Measurements from ENCODE around the gene LYST.
"Not testable (repeated sequence)": the region's sequence is repeated elsewhere in the genome, so short reads cannot be mapped to it uniquely, and the experiment has no call there.

Gene LYST

GRCh38 chr1:235866205-235866912 is at the start of gene LYST:
TSS of gene LYST (minus strand) at chr1:235866906. CDS start at chr1:235830417, 36,489 bp downstream.
- Histone ChIP-seq H3K27me3 (ENCODE audit: control insufficient read depth, low read length) (peaks cover 2% of the 10 kb centered on the region; the same call in 1 of the 2 replicates), H3K4me2 (ENCODE audit: low read length) (peak within 1 kb of the TSS; percentile 100), H3K36me3 (ENCODE audit: control insufficient read depth, low read length) (no peaks in the 10 kb centered on the region), H3K4me3 (ENCODE audit: low read length) (peak within 1 kb of the TSS; percentile 86), H3K79me2 (ENCODE audit: control insufficient read depth, low read length) (peaks cover 7% of the 10 kb centered on the region), H3K4me1 (ENCODE audit: control insufficient read depth, low read length) (peaks cover 27% of the 10 kb centered on the region), H3K9me3 (ENCODE audit: control insufficient read depth, insufficient read depth, low read length) (no peaks in the 10 kb centered on the region), H3F3A (ENCODE audit: control insufficient read depth, insufficient read depth) (peaks cover 16% of the 10 kb centered on the region), H4K20me1 (ENCODE audit: control insufficient read depth, insufficient read depth, low read depth, low read length) (no peaks in the 10 kb centered on the region), H3K27ac (ENCODE audit: low read depth, low read length) (peak within 1 kb of the TSS; percentile 78), H3K9me2 (replicated peaks; ENCODE audit: control insufficient read depth, low read length) (no peaks in the 10 kb centered on the region)
- TF ChIP-seq EZH2phosphoT487 (IDR thresholded peaks at IDR 0.05; ENCODE audit: borderline replicate concordance, low read length) = no peak
- TF ChIP-seq CTCF (IDR thresholded peaks at IDR 0.05; ENCODE audit: low read depth, low read length, poor library complexity, severe bottlenecking) = peak; percentile 29

- not testable (repeated sequence) for H3K4me1 ChIP-seq (ENCODE audit: control insufficient read depth, low read length); H3K27ac ChIP-seq (ENCODE audit: low read depth, low read length); H3K4me2 ChIP-seq (ENCODE audit: low read length)
Observed at GRCh38 chr1:235915489-235915888, 48.8 kb upstream of the LYST start.

GRCh38 chr1:235913311-235913710 is 46.6 kb upstream of the LYST start:
- Histone ChIP-seq H3K4me3 (ENCODE audit: low read length) (no peak overlapping the region), H3K27ac (ENCODE audit: low read depth, low read length) (no peak overlapping the region)

More at GRCh38 chr1:235915489-235915888, 48.8 kb upstream of the LYST start:
- H3K79me2 ChIP-seq (ENCODE audit: control insufficient read depth, low read length); H3K27me3 ChIP-seq (ENCODE audit: control insufficient read depth, low read length); H4K20me1 ChIP-seq (ENCODE audit: control insufficient read depth, insufficient read depth, low read depth, low read length); H3F3A ChIP-seq (ENCODE audit: control insufficient read depth, insufficient read depth); H3K9me3 ChIP-seq (ENCODE audit: control insufficient read depth, insufficient read depth, low read length); H3K4me3 ChIP-seq (ENCODE audit: low read length); H3K9me2 ChIP-seq (replicated peaks; ENCODE audit: control insufficient read depth, low read length); H3K36me3 ChIP-seq (ENCODE audit: control insufficient read depth, low read length): not testable (repeated sequence)

More at GRCh38 chr1:235913311-235913710, 46.6 kb upstream of the LYST start:
- Histone ChIP-seq H3K27me3 (ENCODE audit: control insufficient read depth, low read length) (peaks cover 7% of the 10 kb centered on the region), H3F3A (ENCODE audit: control insufficient read depth, insufficient read depth) (no peaks in the 10 kb centered on the region), H3K4me2 (ENCODE audit: low read length) (no peak overlapping the region), H3K36me3 (ENCODE audit: control insufficient read depth, low read length) (no peaks in the 10 kb centered on the region), H3K79me2 (ENCODE audit: control insufficient read depth, low read length) (no peaks in the 10 kb centered on the region), H3K9me3 (ENCODE audit: control insufficient read depth, insufficient read depth, low read length) (no peaks in the 10 kb centered on the region), H4K20me1 (ENCODE audit: control insufficient read depth, insufficient read depth, low read depth, low read length) (no peaks in the 10 kb centered on the region), H3K4me1 (ENCODE audit: control insufficient read depth, low read length) (peaks cover 5% of the 10 kb centered on the region; the same call in 1 of the 2 replicates), H3K9me2 (replicated peaks; ENCODE audit: control insufficient read depth, low read length) (no peaks in the 10 kb centered on the region)
- TF ChIP-seq EZH2phosphoT487 (IDR thresholded peaks at IDR 0.05; ENCODE audit: borderline replicate concordance, low read length) = no peak
- no peak for TF ChIP-seq CTCF (IDR thresholded peaks at IDR 0.05; ENCODE audit: low read depth, low read length, poor library complexity, severe bottlenecking)

Data from DOHH2 (cell line).